Stimulated activated CD8-positive, alpha-beta memory T cell treated with anti-CD3 and anti-CD28 coated beads, Interleukin-12 subunit alpha, Interleukin-12 subunit beta, amount 100 ng/mL, for 24 hours (primary cell): ENCODE results near the gene TRAPPC3.
A peak's percentile ranks its signal among the peaks of the same experiment; 100 is the strongest.

ENCODE experiments used
- DNase-seq: peaks from one replicate; pipeline ENCODE4 v3.0.0-alpha.2; 2020; ENCODE audit errors: extremely low read depth

The TRAPPC3 gene

DNA sequence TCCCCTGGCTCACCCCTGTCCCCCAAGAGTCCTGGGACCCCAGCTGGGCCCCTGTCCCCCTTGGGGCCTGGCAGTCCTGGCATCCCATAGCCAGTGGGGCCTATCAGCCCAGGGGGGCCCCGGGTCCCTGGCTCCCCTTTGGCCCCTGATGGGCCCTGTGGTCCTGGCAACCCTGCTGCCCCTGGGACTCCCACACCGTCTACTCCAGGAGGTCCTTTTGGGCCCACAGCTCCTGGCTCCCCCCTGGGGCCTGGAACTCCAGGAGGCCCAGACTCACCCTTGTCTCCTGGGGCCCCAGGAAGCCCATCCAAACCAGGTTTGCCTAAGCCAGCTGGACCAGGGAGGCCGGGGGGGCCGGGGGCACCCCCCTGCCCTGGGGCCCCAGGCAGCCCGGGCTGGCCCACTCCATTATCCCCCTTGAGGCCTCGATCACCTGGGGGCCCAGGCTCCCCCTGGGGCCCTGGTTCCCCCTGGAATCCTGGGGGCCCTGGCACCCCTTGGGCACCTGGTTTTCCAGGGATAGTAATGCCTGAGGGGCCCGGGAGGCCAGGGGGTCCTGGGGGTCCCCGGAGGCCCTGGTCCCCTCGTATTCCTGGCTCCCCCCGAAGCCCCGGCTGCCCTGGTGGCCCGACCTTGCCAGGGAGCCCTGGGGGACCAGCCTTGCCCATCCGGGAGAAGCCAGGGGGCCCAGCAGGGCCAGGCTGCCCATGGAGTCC is 50.5 kb downstream of the TRAPPC3 start:
- DNase-seq: no peak

DNA sequence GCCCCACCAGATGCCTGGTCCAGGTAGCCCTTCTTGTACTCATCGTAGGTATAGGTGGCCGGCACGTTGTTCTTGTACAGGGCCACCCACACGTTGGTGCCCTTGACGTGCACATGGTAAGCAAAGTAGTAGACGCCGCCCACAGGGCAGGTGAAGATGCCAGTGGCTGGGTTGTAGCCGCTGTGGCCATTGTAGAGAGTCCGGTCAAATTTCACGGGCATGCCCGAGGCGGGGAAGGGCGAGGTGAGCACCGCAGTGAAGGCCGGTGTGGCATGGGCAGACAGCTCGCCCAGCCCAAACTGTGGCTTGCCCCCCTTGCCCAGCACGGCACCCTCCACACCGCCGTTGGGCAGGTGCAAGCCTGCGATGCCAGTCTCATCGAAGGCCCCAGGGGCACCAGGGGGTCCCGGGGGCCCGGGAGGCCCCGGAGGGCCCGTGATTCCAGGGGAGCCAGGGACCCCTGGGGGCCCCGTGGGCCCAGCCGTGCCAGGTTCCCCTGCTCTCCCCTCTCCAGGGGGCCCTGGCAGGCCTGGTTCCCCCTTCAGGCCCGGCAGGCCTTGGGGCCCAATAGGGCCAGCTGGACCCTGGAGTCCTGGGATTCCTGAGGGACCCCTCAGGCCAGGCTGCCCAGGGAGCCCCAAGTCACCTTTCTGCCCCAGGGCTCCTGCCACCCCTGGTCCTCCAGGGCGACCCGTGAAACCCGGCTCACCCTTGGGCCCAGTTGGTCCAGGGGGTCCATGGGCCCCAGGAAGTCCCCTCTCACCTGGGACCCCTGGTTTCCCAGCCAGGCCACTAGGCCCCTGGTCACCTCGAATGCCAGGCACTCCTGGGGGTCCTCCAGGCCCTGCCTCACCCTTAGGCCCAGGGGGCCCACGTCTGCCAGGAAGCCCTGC is 51.3 kb downstream of the TRAPPC3 start:
- no peak for DNase-seq

DNA sequence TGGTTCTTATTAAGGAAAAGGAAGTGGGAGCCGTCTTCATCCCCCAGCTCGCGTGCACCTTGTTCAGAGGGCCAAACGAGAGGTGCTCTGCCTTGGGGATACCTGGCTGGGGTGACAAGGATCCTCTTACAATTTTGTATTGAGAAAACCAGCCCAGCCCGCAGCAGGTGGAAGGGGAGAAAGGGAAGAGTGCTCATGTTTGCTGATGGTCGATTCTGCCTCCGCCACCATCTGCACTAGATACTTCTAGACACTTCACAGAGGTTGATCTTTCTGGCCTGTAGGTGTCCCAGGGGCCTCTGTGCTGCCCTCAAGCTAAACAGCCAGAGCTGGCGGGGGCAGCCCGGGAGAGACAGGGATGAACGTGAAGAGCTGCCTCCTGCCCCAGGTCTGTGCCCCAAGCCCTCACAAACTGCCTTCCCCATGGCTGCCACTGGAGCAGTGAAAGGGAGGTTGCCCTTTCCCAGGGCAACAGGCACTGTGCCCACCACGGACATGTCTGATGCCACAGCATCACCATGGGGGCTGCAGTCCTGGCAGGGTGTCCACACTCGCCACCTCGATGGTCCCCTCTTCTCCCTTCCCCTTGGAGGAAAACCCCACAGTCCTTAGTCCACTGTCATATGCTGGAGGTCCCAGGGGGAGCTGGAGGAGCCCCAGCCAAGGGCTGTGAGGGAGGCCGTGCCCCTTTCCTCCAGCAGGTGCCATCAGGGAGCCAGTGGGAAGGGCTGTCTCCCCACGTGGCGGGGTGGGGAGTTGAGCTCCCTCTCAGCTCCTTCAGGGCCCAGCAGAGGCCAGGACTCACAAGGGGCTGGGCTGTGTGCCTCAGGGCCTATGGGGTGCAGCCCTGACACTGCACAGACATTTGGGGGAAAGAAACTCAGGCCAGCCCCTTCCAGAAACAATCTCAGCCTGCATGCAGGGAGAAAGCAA is 52.5 kb downstream of the TRAPPC3 start:
- DNase-seq: no peak

DNA sequence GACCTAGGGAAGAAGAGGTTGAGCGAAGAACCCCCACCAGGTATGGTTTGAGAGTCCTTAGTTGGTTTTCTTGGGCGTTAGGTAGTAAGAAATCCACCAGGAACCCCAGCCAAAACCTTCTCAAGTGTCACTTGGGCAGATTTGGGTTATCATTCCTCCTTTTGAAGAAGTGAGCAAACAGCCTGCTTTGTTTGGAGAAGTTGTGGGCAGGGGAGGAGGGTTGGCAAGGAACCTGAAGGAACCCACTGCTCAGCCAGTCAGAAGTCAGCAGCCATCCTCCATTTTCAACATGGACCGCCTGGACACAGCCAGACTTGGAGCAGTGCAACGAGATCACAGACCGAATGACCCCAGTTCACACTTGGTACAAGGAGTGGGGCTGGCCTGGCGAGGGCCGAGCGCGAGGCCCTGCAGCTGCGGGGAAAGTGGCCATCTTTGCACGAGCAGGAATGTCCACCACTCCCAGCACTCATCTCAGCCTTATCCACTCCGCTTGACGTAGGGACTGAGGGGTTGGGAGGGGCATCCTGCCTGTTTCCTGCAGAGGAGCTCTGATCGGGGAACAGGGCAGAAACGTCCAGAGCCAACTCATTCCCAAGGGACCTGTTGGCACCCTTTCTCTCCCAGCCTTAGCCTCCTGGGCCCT is 53.4 kb downstream of the TRAPPC3 start:
- DNase-seq: no peak

DNA sequence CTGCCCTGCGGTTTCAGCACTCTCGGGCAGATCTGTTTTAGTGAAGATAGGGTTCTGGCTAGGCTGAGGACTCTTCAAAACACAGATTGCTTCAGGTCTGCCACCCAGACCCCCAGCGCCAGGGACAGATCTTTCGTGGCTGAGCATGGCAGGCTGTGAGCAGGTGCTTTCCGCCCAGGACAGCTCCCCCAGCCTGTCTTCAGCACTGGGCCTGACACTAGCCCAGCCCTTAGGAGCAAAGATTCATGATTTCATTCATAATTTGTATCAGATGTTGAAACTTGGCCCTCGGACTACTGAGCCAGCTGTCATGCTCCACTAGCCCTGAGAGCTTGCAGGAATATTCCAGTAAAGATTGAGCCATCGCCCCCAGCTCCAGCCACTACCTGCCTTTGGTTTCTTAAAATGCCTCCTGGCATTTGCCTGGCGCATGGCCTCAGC is 54.6 kb downstream of the TRAPPC3 start:
- no peak for DNase-seq

DNA sequence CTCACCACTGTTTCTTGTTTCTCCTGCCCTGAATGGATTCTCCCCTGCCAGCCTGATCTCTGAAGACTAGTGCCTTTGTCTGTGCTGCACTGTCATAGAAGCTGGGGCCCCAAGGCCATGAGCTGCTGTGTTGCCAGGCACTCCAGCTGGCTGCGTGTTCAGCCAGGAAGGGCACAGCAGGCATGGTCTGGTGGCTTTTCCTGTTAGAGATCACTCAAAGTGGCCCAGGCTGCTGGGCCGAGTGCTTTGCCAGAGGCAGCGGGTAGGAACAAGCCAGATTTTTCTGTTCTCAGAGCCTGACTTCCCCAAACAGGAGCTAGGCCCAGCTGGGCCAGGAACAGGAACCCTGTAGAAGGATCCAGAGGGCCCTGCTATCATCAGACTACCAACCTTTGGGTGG is 55.4 kb downstream of the TRAPPC3 start:
- DNase-seq: no peak

DNA sequence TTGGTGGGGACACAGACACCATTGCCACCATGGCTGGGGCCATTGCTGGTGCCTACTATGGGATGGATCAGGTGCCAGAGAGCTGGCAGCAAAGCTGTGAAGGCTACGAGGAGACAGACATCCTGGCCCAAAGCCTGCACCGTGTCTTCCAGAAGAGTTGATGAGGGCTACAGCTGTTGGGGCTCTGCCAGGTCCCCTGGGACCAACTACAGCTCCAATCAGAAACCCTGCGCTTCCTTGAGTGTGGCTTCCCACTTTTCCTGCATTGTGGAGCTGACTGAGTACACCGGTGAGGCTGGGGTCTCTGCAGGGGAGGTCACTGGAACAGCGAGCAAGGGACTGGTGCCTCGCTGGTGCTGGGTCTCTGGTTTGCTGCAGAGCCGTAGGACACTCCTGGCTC is 56.1 kb downstream of the TRAPPC3 start:
- DNase-seq: no peak

DNA sequence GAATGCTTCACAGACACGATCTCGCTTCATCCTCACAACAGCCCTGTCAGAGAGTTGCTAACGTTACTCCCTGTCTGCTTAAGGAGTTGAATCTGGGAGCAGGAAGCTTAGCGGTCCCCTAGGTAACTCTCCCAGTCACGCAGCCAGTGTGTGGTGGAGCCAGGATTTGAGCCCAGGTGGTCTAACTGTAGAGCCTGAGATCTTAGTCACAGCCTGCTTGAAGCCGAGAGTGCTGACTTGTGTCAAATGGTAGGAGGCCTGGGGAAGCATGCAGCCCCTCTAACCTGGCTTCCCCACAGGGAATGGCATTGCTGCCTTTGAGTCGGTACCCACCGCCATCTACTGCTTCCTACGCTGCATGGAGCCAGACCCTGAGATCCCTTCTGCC is 56.5 kb downstream of the TRAPPC3 start:
- DNase-seq: no peak

DNA sequence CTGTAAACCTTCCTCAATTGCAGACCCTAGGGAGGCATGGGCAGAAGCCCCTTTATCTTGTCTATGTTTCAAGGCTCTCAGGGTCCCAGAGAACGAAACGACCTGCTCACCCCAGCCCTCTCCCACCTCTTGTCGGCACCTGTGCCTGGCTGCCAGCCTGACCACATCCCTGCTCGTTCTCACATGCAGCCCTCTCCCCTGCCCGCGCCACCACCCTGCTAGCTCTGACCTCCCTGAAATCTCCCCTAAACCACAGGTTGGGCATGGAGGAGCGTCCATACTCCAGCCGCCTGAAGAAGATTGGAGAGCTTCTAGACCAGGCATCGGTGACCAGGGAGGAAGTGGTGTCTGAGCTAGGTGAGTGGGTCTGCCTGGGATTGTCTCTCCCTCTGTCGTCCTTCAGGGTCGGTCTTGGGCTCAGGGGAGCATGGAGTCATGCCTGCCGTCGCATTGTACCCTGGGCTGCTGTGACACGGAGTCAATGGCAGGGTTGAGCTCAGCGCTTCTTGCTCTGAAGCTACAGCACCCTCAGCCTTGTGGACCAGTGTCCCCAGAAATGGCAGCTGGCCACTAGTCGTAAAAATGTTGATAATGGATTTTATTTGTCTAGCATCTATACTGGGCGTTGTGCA is 57.0 kb downstream of the TRAPPC3 start:
- DNase-seq: no peak

DNA sequence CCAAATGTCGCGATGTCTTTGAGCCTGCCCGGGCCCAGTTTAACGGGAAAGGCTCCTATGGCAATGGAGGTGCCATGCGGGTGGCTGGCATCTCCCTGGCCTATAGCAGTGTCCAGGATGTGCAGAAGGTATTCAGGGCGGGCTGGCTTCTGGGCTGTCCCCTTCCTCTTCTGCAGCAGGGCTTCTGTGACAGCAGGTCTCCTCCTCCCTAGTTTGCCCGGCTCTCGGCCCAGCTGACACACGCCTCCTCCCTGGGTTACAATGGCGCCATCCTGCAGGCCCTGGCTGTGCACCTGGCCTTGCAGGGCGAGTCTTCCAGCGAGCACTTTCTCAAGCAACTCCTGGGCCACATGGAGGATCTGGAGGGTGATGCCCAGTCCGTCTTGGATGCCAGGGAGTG is 57.6 kb downstream of the TRAPPC3 start:
- no peak for DNase-seq

DNA sequence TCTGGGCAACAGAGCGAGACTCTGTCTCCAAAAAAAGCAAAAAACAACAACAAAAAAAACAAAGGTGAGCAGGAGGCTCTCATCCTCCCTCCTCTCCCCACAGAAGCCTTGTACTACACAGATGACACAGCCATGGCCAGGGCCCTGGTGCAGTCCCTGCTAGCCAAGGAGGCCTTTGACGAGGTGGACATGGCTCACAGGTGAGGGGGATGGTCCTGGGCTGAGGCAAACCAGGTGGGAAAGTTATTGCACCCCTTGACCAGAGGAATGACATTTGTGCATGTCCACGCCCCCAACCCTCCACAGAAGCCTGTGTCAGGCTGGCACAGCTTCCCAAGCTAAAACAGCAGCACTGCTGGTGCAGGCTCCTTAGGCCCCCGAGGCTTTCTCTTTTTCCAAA is 58.1 kb downstream of the TRAPPC3 start:
- DNase-seq: no peak

DNA sequence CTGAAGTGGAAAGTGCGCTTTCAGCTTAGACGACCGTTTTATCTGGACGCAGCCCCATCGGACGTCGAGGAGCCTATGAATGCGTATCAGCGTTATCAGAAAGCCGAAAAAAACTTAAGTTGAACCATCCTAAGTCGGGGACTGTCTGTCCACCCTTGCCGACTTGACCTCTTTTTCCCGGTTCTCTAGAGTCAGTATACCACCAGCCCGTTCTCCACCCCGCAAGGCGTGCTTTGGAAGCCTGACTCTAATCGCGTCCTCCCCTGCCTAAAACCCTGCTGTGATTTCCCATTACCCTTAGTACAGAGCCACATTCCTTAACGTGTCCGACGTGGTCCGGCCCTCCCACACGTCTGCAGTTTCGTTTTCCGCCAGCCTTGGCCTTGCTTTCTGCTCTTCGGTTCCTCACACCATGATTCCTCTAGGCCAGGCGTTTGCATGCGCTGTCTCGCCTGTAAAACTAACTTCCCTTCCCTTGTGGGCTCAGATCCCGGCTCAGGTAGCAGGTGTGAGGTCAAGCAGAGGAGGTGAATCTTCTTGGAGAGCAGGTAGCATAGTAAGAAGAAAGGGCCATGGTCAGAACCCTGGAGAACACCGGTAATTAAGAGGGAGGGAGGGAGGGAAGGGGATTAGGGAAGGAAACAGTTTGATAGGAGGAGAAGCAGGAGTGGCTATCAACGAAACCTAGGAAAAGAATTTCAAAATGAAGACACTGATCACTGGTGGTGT is 59.7 kb downstream of the TRAPPC3 start:
- no peak for DNase-seq

DNA sequence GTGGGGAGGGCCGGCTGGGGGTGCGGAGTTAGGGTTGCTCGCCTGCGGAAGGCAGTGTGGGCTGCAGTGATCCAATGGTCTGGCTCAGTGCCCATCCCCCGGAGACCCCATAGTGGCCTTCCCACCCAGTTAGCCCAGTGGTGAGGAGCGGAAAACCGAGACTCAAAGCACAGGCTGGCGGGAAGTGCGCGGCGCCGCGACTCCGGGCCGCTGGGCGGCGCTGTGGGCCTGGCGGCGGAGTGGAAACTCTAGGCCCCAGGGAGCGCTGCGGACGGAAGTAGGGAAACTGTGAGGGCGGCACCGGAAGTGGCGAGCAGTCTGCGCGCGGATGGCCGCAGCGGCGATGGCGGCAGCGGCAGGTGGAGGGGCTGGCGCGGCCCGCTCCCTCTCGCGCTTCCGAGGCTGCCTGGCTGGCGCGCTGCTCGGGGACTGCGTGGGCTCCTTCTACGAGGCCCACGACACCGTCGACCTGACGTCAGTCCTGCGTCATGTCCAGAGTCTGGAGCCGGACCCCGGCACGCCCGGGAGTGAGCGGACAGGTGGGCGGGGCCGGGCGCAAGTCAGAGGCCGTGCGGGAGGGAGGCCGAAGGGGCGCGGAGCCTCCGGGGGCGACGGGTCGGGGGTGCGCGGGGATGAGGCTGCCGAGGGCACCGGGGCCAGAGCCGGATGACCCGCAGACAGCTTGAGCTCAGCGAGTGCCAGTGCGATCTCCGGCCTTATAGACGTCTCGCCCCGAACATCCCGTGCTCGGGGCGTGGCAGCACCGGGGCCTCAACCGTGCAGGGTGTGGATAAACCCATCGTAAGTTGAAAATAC is 60.5 kb downstream of the TRAPPC3 start, which contains the start of gene ADPRS:
Gene ADPRS, plus strand, starts transcription at position 316 of the 816 bp plus-strand sequence. Its CDS starts 13 bp downstream, at position 329.
- DNase-seq: peak; percentile 81

DNA sequence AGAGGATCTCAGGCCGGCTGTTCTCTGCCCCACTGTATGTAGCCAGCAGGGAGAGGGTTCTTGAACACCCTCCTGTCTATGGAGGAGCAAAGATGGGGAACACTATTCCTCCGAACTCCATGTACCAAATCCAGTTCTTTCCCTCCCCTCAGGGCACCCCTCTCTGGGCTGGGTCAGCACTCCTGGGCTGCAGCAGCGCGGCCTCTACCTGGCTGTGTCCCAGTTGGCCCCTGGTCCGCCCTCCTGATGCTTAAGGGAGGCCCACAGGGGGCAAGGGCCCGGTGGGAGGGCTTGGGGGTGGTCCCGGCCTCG is 61.1 kb downstream of the TRAPPC3 start:
- DNase-seq: no peak

DNA sequence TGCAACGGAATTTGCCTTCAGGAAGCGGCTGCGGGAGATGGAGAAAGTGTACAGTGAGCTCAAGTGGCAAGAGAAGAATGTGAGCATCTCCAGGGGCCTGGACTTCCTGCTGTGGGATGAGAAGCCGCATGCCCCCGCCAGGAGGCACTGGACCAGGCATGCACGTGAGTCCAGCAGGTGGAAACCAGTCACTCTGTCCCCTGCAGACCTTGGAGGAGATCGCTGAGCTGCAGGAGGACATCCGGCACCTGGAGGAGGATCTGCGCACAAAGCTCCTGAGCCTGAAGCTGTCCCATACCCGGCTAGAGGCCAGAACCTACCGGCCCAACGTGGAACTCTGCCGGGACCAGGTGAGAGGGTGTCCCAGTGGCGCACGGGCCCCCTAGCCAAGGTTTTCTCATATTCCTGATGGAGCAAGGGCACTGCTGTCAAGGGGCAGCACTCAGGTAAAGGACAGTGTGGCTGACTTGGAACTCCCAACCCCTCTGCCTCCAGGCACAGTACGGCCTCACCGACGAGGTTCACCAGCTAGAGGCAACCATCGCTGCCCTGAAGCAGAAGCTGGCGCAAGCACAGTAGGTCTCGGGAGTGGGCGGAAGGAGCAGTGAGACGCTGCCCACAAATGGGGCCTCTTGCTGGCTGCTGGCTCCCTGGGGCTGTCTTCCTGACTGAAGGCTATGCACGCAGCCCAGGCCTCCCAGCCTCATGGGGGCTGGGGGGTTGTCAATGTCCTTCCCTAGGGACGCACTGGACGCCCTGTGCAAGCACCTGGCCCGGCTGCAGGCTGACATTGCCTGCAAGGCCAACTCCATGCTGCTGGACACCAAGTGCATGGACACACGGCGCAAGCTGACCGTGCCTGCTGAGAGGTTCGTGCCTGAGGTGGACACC is 61.8 kb downstream of the TRAPPC3 start:
- no peak for DNase-seq
